NCI-H69 (cell line): ENCODE measurements around the gene MGAT1.
A peak's percentile ranks its signal among the peaks of the same experiment; 100 is the strongest.
"Not testable (repeated sequence)": the region's sequence is repeated elsewhere in the genome, so short reads cannot be mapped to it uniquely, and the experiment has no call there.

Source experiments
- DNase-seq: peaks from one replicate; lab custom pipeline; 2025; lab: John Stamatoyannopoulos, UW

The MGAT1 gene

DNA sequence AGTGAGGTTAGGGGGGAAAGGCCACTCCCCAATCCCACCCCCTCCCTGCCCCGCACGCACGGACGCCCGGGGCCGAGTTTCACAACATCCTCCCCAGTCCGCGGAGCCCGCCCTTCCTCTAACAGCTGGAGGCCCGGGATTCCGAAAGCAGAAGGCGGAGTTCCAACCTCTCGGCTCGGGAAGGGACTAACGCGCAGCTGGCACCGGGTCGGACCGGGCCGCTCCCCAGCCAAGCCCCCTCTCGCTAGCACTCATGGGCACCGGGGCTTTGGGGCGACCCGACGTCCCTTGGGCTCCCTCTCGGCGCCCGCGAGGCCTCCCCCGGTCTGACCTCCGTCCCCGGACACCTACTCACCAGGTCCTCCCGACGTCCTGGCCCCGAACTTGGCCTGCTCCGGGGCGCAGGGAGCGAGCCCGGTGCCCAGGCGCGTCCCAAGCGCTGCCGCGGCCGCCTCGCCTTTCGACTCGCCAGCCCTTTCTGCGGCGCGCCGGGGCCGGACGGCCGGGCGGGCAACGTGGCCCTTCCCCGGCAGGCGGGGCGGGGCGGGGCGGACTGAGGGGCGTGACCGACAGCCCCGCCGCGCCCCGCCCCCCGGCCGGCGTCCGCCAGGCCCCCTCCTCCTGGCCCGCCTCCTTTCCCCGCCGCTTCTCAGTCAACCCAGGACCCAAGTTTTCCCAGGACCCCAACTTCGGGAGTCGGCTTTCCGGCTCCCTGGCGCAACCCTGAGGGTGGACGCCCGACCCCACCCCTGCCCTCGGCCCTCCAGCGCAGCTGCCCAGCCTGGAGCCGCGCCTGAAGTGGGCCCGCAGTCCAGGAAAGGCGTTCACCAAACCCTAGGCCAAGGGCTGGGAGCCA lies at the start of gene MGAT1:
TSS of gene MGAT1 (minus strand) at position 482 of the 856 bp plus-strand sequence. CDS start 9,835 bp downstream, outside the sequence.
- peak; percentile 84 for DNase-seq

DNA sequence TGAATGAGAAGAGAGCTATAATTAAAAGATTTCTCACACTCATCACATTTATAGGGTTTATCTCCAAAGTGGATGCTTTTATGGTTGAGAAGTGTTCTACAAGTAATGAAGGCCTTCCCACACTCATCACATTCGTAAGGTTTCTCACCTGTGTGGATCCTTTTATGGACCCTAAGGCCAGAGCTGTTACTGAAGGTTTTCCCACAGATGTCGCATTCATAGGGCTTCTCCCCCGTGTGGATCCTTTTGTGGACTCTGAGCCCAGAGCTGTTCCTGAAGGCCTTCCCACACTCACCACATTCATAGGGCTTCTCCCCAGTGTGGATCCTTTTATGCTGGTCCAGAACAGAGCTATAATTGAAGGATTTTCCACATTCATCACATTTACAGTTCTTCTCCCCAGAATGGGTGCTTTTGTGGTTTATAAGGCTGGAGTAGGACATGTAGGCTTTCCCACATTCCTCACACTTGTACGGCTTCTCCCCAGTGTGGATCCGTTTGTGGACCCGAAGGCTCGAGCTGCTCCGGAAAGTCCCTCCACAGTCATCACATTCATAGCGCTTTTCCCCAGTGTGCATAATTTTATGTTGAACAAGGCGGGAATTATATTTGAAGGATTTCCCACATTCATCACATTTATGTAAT lies 48.0 kb upstream of the MGAT1 start:
- DNase-seq = no peak

GRCh38 chr5:180849827-180850226 lies 47.2 kb upstream of the MGAT1 start:
- DNase-seq = no peak

GRCh38 chr5:180848878-180849277 lies 46.3 kb upstream of the MGAT1 start:
- no peak for DNase-seq

DNA sequence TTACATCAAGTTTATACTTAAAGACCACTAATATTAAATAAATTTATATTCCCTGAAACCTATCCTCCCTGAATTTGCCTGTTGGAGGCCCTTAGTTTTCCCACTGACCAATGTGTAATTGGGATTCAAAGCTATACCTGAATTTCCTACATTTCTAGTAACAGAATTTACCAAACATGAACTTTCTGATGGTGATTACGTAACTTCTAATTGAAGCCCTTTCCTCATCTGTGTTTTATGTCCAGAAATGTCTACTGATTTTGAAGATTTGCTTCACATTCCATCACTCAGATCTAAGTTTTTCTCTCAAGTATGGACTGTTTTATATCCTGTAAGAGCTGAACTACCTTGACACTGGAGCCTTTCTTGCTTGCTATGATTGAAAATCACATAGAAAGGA lies 45.7 kb upstream of the MGAT1 start:
- DNase-seq = no peak

GRCh38 chr5:180847026-180847425 lies 44.4 kb upstream of the MGAT1 start:
- DNase-seq = no peak

DNA sequence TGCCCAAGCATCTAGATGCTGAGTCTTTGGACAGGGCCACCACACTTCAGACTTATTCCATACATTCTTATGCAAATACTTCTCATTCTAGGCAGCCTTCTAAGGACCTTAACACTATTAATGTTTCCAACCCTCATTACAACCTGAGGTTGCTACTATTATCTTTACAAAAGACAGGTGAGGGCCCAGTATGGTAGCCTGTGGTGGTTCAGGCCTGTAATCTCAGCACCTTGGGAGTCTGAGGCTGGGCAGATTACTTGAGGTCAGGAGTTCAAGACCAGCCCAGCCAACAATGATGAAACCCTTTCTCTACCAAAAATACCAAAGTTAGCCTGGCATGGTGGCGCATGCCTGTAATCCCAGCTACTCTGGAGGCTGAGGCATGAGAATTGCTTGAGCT lies 42.3 kb upstream of the MGAT1 start:
- no peak for DNase-seq

- peak; percentile 5 for DNase-seq
Measured at GRCh38 chr5:180844432-180844831, 41.8 kb upstream of the MGAT1 start.

GRCh38 chr5:180839935-180840334 lies 37.3 kb upstream of the MGAT1 start:
- no peak for DNase-seq

DNA sequence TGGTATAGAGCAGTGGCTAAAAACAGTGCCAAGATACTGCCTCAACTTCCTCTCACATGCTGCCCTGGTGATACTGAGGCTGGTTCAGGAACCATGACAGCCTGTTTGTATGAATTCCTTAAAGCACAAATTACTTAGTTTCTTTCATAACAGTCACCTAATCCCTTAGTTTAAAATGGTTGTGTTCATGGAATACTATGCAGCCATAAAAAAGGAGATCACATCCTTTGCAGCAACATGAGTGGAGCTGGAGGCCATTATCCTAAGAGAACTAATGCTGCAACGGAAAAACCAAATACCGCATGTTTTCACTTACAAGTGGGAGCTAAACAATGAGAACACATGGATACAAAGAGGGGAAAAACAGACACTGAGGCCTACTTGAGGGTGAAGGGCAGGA lies 36.6 kb upstream of the MGAT1 start:
- no peak for DNase-seq

DNA sequence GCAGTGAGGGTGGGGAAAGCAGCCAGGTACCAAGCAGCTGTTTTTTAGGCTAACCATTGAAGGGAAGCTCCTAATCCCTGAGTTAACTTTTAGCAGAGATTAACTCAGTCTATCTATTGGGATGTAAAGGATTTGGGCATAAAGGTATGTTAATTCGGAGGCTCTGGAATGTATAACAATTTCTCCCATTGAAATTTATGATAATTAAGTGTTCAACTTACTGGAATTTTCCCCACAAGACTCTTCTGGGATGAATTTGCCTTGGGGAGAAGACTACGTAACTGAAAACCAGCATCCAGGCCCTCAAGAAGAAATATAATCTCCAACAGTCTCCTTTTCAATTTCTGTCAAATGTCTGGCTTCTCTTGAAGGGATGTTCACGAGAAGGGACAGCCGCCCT lies 34.9 kb upstream of the MGAT1 start:
- DNase-seq = no peak

GRCh38 chr5:180832638-180833068 lies 30.0 kb upstream of the MGAT1 start:
- DNase-seq = no peak

- DNase-seq = peak; percentile 68
Measured at GRCh38 chr5:180831139-180832093, 28.8 kb upstream of the MGAT1 start.

DNA sequence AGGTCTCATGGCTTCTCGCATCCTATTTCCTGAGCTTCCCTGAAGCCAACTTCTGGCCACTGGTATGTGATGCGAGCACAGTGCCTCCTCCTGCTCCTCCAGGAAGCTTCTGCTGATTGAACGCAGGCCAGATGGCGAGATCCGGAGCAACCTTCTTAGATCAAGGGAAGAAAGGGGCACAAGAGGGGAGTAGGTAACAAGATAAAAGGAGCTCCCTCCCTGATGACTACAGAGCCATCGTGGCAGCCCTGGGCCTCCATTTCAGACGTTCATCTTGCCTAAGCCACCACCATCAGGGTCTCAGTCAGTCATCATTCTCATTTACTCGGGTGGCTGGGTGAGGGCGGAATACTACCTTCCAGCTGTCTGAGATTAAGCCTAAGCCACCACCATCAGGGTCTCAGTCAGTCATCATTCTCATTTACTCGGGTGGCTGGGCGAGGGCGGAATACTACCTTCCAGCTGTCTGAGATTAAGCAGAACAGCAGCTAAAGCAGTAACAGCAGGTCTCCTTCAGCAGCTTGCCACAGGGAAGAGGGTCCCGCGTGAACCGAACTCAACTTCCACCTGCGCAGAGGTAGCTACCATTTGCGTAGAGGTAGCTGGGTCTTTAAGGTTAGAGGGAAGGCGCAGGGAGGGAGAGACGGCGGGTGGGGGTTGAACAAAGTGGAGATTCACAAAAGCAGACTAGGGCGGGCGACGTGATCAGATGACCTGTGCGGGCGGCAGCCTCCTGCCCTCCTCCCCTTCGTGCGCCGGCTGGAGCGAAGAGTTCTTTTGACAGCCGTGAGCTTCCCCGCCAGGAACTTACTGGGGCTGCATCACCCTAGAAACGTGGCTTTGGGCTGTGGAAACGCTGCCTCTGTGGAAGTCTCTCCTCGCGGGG lies 27.9 kb upstream of the MGAT1 start:
- DNase-seq = no peak

DNA sequence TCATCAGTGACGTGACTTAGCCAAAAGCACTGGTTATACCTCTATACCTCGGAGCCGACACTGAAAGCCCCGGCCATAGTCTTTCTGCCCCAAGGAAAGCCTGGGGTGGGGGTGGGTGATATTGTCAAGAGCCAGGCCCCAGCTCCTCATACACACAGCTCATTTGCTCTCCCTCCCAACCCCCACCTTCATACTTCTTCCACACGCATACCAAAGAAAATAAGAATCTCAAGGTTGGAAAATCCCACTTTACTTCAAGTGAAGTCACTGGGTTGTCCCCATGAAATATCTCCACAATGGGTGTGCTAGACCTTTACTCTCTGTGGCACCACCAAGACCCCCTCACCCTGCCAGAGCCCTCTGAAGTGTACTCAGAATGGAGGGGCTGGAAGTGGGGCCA lies 27.1 kb upstream of the MGAT1 start:
- no peak for DNase-seq

GRCh38 chr5:180828756-180829531 lies 26.3 kb upstream of the MGAT1 start:
- not testable (repeated sequence) for DNase-seq

GRCh38 chr5:180827374-180827773 lies 24.8 kb upstream of the MGAT1 start:
- DNase-seq = not testable (repeated sequence)

- peak; percentile 9 for DNase-seq
Measured at GRCh38 chr5:180825768-180826525, 23.3 kb upstream of the MGAT1 start.

- no peak for DNase-seq
Measured at GRCh38 chr5:180824630-180825476, 22.2 kb upstream of the MGAT1 start.
